Subcutaneous adipose tissue (tissue), 4 donors: ENCODE results near the gene PAK5. TPM values are rescaled to one million over a fixed set of nuclear protein-coding genes. Genes with fewer than 3 reads are reported as not detected.

Source experiments
- total RNA-seq, 4 donors: library from RNA; depleted of rRNA; stranded (reverse); fragments of >200 nt; gene quantifications; one replicate each; pipeline ENCODE4 v1.1.0, GENCODE V29; 2016
- TF ChIP-seq, protein P1 (sequence below): fragments of 450-650 bp; IDR thresholded peaks from one replicate; pipeline ENCODE4 v1.5.1; 2016; ENCODE audit warnings: low read depth, mild to moderate bottlenecking, control low read depth, antibody characterized with exemption, moderate library complexity

PAK5 gene
- total RNA-seq, 4 donors from 2014 or later, result not detected

- TF ChIP-seq, protein P1, sequence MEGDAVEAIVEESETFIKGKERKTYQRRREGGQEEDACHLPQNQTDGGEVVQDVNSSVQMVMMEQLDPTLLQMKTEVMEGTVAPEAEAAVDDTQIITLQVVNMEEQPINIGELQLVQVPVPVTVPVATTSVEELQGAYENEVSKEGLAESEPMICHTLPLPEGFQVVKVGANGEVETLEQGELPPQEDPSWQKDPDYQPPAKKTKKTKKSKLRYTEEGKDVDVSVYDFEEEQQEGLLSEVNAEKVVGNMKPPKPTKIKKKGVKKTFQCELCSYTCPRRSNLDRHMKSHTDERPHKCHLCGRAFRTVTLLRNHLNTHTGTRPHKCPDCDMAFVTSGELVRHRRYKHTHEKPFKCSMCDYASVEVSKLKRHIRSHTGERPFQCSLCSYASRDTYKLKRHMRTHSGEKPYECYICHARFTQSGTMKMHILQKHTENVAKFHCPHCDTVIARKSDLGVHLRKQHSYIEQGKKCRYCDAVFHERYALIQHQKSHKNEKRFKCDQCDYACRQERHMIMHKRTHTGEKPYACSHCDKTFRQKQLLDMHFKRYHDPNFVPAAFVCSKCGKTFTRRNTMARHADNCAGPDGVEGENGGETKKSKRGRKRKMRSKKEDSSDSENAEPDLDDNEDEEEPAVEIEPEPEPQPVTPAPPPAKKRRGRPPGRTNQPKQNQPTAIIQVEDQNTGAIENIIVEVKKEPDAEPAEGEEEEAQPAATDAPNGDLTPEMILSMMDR, result no peak
These were observed 342.7 kb downstream of the PAK5 start for GRCh38 chr20:9496155-9496554.

DNA sequence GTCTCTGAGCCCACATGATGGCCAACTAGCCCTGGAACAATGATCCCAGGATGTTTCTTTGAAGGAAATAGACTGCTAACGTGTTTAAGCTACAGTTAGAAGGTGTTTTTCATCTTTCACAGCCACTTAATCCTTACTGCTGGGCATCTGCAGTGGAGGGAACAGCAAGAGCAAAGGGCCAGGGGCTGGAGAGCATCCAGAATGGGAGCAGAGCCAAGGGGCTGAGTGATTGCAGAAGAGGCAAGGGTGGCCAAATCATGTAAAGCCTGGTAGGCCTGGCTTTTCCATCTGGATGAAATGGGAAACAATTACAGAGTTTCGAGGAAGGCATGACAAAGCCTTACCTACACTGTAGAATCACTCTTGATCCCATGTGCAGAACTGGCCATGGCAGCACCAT lies 343.2 kb downstream of the PAK5 start:
- TF ChIP-seq, protein P1, result no peak

DNA sequence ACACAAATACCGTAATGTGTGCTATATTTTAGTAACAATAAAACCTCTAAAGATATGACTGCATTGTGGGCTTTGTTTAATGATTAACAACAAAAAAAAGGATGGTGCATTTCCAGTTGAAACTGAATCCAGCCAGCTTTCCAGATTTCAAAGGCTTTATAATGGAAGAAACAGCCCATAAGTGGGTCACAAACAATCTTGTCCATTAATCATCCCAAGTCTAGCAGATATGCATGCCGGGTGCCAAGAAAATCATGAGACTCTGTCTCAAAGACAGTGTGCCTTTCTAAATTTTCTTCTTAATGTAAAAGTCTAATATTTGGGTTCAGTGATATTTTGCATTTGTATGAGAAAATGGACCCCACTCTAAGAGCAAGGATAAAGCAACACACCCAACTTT lies 345.1 kb downstream of the PAK5 start:
- TF ChIP-seq, protein P1, result no peak

DNA sequence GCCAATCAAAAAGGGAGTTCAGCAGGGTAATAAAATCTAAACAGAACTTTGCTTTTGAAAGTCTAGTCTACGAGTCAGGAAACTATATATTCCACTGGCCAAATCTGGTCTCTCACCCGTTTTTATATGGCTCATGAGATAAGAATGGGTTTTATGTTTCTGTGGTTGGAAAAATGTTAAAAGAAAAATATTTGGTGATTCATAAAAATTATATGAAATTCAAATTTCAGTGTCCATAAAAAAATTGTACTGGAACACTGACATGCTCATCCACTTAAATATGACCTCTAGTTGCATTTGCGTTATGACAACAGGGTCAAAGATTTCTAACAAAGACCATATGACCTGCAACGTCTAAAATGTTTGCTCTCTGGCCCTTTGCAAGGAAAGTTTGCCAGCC lies 346.8 kb downstream of the PAK5 start:
- TF ChIP-seq, protein P1, result no peak

- TF ChIP-seq, protein P1, result no peak
These were observed 347.6 kb downstream of the PAK5 start for GRCh38 chr20:9491324-9491723.

- TF ChIP-seq, protein P1, result no peak
These were observed 348.2 kb downstream of the PAK5 start for GRCh38 chr20:9490631-9491030.

DNA sequence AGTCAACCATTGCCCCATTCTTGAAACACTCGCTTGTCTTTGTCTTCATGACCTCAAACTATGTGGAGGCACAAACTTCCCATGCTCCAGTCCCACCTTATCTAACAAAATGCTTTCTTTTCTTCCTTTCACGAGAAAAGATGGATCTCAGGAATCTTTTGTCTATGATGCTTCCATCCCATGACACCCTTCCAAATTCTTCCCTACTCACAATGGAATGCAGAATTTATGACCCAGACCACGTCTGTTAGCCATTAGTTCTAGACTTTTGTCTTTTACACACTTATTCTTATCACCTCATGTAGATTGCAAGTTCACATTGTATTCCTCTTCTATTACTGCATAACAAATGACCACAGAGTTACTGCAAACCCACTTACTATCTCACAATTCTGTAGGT lies 348.7 kb downstream of the PAK5 start:
- TF ChIP-seq, protein P1, result no peak
